Stimulated activated CD8-positive, alpha-beta memory T cell treated with anti-CD3 and anti-CD28 coated beads, Interleukin-15, amount 100 ng/mL, for 48 hours (primary cell): ENCODE measurements around the gene FREM3.
"Not testable (repeated sequence)": the region's sequence is repeated elsewhere in the genome, so short reads cannot be mapped to it uniquely, and the experiment has no call there.

Experiments used
- DNase-seq, 2 donors: peaks; one replicate each; pipeline ENCODE4 v3.0.0-alpha.2; 2020; ENCODE audit warnings: low read depth in 2 of 2

Gene FREM3

GRCh38 chr4:143700416-143701352 is at the start of gene FREM3:
Gene FREM3, minus strand, starts transcription at chr4:143700675. Its CDS starts 0 bp downstream, at chr4:143700675.
- DNase-seq: no peak

GRCh38 chr4:143745874-143746273 is 45.4 kb upstream of the FREM3 start:
- DNase-seq: no peak

GRCh38 chr4:143743591-143743990 is 43.1 kb upstream of the FREM3 start:
- DNase-seq: no peak

GRCh38 chr4:143742834-143743233 is 42.4 kb upstream of the FREM3 start:
- DNase-seq: no peak

GRCh38 chr4:143736861-143737260 is 36.4 kb upstream of the FREM3 start:
- no peak for DNase-seq

GRCh38 chr4:143736061-143736460 is 35.6 kb upstream of the FREM3 start:
- not testable (repeated sequence) for DNase-seq

GRCh38 chr4:143728166-143728565 is 27.7 kb upstream of the FREM3 start:
- no peak for DNase-seq

GRCh38 chr4:143726714-143727113 is 26.2 kb upstream of the FREM3 start:
- no peak for DNase-seq

GRCh38 chr4:143721317-143721716 is 20.8 kb upstream of the FREM3 start:
- no peak for DNase-seq

- not testable (repeated sequence) for DNase-seq
These were observed 18.3 kb upstream of the FREM3 start for GRCh38 chr4:143718748-143719147.

GRCh38 chr4:143713955-143714625 is 13.6 kb upstream of the FREM3 start:
- no peak for DNase-seq

- no peak for DNase-seq
These were observed 13.1 kb upstream of the FREM3 start for GRCh38 chr4:143713553-143713952.

- DNase-seq: no peak
These were observed 11.7 kb upstream of the FREM3 start for GRCh38 chr4:143712155-143712550.

- no peak for DNase-seq
These were observed 11.2 kb upstream of the FREM3 start for GRCh38 chr4:143711543-143712154.

GRCh38 chr4:143701365-143701764 is 890 bp upstream of the FREM3 start:
- DNase-seq: no peak

GRCh38 chr4:143700046-143700415 is 444 bp downstream of the FREM3 start:
- DNase-seq: no peak

- DNase-seq: no peak
These were observed 987 bp downstream of the FREM3 start for GRCh38 chr4:143699331-143700045.

- DNase-seq: no peak
These were observed 6.6 kb downstream of the FREM3 start for GRCh38 chr4:143693856-143694255.

- DNase-seq: no peak
These were observed 8.2 kb downstream of the FREM3 start for GRCh38 chr4:143692241-143692640.

- DNase-seq: no peak
These were observed 21.0 kb downstream of the FREM3 start for GRCh38 chr4:143679434-143679833.

- not testable (repeated sequence) for DNase-seq
These were observed 26.8 kb downstream of the FREM3 start for GRCh38 chr4:143673629-143674028.
